Measurements from ENCODE around the gene PDSS2. TPM values are rescaled to one million over a fixed set of nuclear protein-coding genes. Genes with fewer than 3 reads are reported as not detected.
"Not testable (repeated sequence)": the region's sequence is repeated elsewhere in the genome, so short reads cannot be mapped to it uniquely, and the experiment has no call there.

PDSS2 gene
- polyA plus RNA-seq, 1 experiment, result 11.6 TPM

DNA sequence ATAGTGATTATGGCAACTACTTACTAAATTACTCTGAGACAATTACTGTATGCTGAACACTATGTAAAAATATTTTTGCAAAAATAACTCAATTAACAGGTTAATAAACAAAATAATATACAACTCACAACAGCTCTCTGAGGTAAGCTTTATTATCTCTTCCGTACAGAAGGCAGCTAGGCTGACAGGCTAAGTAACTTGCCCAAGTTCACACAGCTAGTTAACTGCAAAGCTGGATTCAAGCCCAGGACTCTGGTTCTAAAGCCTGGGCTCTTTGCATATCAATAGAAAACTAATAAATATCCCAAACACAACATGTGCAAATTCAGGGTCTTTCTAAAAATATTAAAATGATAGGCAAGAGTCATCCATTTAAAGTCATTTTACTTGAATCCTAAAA is 174.6 kb downstream of the PDSS2 start:
- DNase-seq (ENCODE audit: low read depth), result no peak

DNA sequence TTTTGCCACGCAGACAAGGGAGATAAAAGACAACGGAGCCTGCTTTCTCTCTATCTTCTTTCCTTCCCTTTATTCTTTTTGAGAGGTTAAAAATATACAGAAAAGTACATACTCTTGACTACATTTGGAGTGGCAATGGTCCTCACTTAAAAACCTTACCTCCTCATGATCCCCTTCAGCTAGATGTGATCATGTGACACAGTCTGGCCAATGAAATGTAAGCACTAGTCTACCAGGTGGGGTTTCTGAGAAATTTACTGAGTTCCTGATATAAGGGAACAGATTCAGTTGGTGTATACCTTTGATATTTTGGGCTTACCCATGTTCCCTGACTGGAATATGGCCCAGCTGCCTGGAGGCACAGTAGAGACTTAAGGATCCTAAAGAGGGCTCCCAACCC is 178.6 kb downstream of the PDSS2 start:
- TF ChIP-seq, protein P1, sequence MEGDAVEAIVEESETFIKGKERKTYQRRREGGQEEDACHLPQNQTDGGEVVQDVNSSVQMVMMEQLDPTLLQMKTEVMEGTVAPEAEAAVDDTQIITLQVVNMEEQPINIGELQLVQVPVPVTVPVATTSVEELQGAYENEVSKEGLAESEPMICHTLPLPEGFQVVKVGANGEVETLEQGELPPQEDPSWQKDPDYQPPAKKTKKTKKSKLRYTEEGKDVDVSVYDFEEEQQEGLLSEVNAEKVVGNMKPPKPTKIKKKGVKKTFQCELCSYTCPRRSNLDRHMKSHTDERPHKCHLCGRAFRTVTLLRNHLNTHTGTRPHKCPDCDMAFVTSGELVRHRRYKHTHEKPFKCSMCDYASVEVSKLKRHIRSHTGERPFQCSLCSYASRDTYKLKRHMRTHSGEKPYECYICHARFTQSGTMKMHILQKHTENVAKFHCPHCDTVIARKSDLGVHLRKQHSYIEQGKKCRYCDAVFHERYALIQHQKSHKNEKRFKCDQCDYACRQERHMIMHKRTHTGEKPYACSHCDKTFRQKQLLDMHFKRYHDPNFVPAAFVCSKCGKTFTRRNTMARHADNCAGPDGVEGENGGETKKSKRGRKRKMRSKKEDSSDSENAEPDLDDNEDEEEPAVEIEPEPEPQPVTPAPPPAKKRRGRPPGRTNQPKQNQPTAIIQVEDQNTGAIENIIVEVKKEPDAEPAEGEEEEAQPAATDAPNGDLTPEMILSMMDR (IDR thresholded peaks at IDR 0.05; ENCODE audit: insufficient read depth, low read depth, low read length), result no peak
- H3K4me3 ChIP-seq (ENCODE audit: low read depth, low read length), result no peak overlapping the region
- H3K36me3 ChIP-seq (ENCODE audit: control insufficient read depth, insufficient read depth, low read length), result no peaks in the 10 kb centered on the region
- CTCF ChIA-PET, result no interaction called here
- POLR2A ChIA-PET, result no interaction called here
- no peak for DNase-seq (ENCODE audit: low read depth)
- H3K27me3 ChIP-seq (ENCODE audit: control insufficient read depth, insufficient read depth, low read length), result no peaks in the 10 kb centered on the region

More for the DNA sequence above, 174.6 kb downstream of the PDSS2 start:
- TF ChIP-seq, protein P1 (IDR thresholded peaks at IDR 0.05; ENCODE audit: insufficient read depth, low read depth, low read length), result no peak
- H3K4me3 ChIP-seq (ENCODE audit: low read depth, low read length), result no peak overlapping the region
- POLR2A ChIA-PET, result no interaction called here
- H3K36me3 ChIP-seq (ENCODE audit: control insufficient read depth, insufficient read depth, low read length), result no peaks in the 10 kb centered on the region
- H3K27me3 ChIP-seq (ENCODE audit: control insufficient read depth, insufficient read depth, low read length), result no peaks in the 10 kb centered on the region
- CTCF ChIA-PET, result no interaction called here

DNA sequence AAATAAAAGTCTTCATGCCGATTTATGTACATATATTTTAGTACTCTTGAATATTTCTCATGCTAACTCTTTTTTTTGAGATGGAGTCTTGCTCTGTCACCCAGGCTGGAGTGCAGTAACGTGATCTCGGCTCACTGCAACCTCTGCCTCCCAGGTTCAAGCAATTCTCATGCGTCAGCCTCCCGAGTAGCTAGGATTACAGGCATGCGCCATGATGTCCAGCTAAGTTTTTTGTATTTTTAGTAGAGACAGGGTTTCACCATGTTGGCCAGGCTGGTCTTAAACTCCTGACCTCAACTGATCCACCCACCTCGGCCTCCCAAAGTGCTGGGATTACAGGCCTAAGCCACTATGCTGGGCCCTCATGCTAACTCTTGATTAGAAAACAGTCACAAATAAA is 179.4 kb downstream of the PDSS2 start:
- CTCF ChIA-PET; H3K36me3 ChIP-seq (ENCODE audit: control insufficient read depth, insufficient read depth, low read length); H3K27me3 ChIP-seq (ENCODE audit: control insufficient read depth, insufficient read depth, low read length); POLR2A ChIA-PET; DNase-seq (ENCODE audit: low read depth); H3K4me3 ChIP-seq (ENCODE audit: low read depth, low read length): not testable (repeated sequence)

DNA sequence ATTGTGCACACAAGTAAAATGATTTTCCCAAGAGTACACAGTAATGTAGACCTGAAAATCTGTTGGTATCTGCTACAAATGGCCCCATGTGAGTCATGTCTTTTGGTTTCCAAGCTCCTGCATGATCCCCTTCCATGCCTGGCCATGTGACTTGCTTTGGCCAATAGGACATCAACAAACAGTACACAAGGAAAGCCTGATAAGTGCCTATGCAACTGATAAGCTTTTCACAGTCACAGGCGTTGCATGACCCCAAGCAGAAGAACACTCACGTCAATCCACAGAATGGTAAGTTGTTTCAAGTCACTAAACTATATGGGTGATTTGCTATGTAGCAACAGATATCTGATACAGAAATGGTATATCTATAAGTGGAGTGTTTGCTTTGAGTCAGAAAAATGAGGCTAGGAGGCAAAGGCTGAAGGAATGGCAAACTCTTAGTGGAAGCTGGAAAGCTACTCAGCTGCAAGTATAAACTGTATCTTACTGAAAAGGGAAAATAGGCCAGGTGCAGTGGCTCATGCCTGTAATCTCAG is 184.0 kb downstream of the PDSS2 start:
- no peak overlapping the region for H3K4me3 ChIP-seq (ENCODE audit: low read depth, low read length)
- H3K36me3 ChIP-seq (ENCODE audit: control insufficient read depth, insufficient read depth, low read length), result no peaks in the 10 kb centered on the region
- CTCF ChIA-PET, result interaction anchor here (1.4 kb wide), 1 partner anchor 11 kb away, joined by 3 read pairs; no protein-coding TSS in a partner anchor
- POLR2A ChIA-PET, result no interaction called here
- TF ChIP-seq, protein P1 (IDR thresholded peaks at IDR 0.05; ENCODE audit: insufficient read depth, low read depth, low read length), result no peak
- no peak for DNase-seq (ENCODE audit: low read depth)
- no peaks in the 10 kb centered on the region for H3K27me3 ChIP-seq (ENCODE audit: control insufficient read depth, insufficient read depth, low read length)

DNA sequence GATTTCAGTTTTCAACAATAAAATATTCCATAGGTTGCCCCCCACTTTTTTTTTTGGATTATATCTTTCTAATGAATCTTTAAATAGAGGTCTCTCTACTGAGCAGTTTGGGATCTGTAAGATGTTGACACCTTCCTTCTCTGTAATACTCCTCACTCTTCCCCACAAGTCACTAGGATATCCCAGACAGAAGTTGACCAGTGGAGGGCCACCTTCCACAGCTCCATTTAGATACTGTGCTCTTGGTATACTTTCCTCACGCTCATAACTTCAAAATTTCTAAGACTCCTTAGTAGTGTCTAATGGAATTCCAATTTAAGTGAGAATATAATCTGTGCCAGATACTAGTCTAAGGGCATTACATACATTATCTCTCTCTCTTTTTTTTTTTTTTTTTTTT is 185.1 kb downstream of the PDSS2 start:
- ChIA-PET CTCF (no interaction called here), POLR2A (no interaction called here)
- Histone ChIP-seq H3K27me3 (ENCODE audit: control insufficient read depth, insufficient read depth, low read length) (no peaks in the 10 kb centered on the region), H3K36me3 (ENCODE audit: control insufficient read depth, insufficient read depth, low read length) (no peaks in the 10 kb centered on the region), H3K4me3 (ENCODE audit: low read depth, low read length) (no peak overlapping the region)
- DNase-seq (ENCODE audit: low read depth), result no peak
- TF ChIP-seq, protein P1 (IDR thresholded peaks at IDR 0.05; ENCODE audit: insufficient read depth, low read depth, low read length), result no peak

DNA sequence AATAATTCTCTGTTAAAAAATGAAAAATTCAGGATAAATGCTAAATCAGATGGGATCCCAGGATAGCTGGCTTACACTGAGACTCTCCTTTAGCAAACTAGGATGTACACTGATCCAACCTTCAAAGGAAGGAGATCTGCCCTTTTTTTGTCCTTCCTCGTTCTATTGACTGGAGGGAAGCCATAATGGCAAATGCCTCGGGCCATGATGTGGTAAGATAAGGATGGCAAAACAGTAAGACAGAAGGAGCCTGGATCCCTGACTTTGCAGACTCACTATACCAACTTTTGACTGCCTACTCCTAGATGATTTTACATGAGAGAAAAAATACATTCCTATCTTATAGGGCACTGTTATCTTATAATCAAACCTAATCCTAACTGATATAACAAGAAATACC is 187.1 kb downstream of the PDSS2 start:
- no peaks in the 10 kb centered on the region for H3K27me3 ChIP-seq (ENCODE audit: control insufficient read depth, insufficient read depth, low read length)
- no peak for DNase-seq (ENCODE audit: low read depth)
- CTCF ChIA-PET, result no interaction called here
- POLR2A ChIA-PET, result no interaction called here
- TF ChIP-seq, protein P1 (IDR thresholded peaks at IDR 0.05; ENCODE audit: insufficient read depth, low read depth, low read length), result no peak
- H3K36me3 ChIP-seq (ENCODE audit: control insufficient read depth, insufficient read depth, low read length), result no peaks in the 10 kb centered on the region
- H3K4me3 ChIP-seq (ENCODE audit: low read depth, low read length), result no peak overlapping the region

All from BJ (cell line).